ENCODE results near the gene IP6K3.

The IP6K3 gene

DNA sequence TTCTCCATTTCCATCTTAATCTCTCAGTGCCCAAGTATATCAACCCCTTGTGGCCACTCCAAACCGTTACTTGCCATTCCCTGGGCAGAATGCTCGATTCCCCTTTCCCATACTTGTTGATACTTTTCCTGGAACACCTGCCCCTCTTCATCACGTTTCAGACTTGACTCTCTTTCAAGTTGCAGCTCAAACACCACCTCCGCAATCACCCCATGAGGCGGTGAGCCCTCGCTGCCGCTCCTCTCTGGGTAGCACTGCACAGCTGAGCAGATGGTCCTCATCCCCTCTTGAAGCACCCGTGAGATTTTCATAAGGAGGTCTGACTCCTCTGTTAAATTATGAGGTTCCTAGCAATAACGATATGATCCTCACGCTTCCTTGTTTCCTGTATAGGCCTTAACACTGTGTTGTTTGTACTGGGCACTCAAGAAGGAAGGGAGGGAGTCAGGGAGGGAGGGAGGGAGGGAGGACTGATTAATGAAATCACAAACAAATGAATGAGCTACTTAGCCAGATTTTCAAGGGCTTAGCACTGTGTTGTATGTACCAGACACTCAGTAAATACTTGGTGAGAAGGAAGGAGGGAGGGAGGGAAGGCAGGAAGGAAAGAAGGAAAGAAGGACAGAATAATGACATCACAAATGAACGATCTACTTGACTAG is 27.2 kb downstream of the IP6K3 start:
- TF ChIP-seq TAF1 (IDR thresholded peaks at IDR 0.05; ENCODE audit: borderline replicate concordance, insufficient read depth, low read length) (no peak), FOXP2 (optimal IDR thresholded peaks at IDR 0.05; ENCODE audit: borderline replicate concordance, extremely low read depth, extremely low read length, insufficient read depth) (no peak), POLR2AphosphoS5 (IDR thresholded peaks at IDR 0.05; ENCODE audit: low read depth, low read length) (no peak), SIN3A (IDR thresholded peaks at IDR 0.05; ENCODE audit: borderline replicate concordance, insufficient read depth, low read length) (no peak), REST (IDR thresholded peaks at IDR 0.05; ENCODE audit: insufficient read depth in 1 of 2, low read depth in 2 of 2, low read length in 2 of 2) (no peak)

DNA sequence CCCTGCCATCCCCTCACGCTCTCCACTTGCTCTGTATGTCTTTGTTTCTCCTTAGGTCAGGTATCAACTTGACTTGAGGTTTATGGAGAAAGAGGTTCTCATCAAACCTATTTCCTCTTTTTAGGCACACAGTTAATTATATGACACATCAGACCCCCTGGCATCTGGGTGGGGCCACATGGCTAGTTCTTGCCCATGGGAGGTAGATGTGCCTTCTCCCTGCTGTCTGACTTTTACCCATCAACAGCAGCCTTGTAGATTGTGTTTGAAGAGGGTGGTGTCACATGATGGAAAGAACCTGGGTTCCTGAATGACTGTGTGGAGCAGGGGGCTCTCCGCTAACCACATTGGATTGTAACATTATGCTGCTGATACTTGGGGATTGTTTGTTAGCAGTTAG is 28.0 kb downstream of the IP6K3 start:
- TF ChIP-seq REST (IDR thresholded peaks at IDR 0.05; ENCODE audit: insufficient read depth in 1 of 2, low read depth in 2 of 2, low read length in 2 of 2) (no peak), POLR2AphosphoS5 (IDR thresholded peaks at IDR 0.05; ENCODE audit: low read depth, low read length) (no peak), SIN3A (IDR thresholded peaks at IDR 0.05; ENCODE audit: borderline replicate concordance, insufficient read depth, low read length) (no peak), TAF1 (IDR thresholded peaks at IDR 0.05; ENCODE audit: borderline replicate concordance, insufficient read depth, low read length) (no peak), FOXP2 (optimal IDR thresholded peaks at IDR 0.05; ENCODE audit: borderline replicate concordance, extremely low read depth, extremely low read length, insufficient read depth) (no peak)

GRCh38 chr6:33717934-33718455 is 28.7 kb downstream of the IP6K3 start:
- TF ChIP-seq REST (IDR thresholded peaks at IDR 0.05; ENCODE audit: insufficient read depth in 1 of 2, low read depth in 2 of 2, low read length in 2 of 2) (no peak), TAF1 (IDR thresholded peaks at IDR 0.05; ENCODE audit: borderline replicate concordance, insufficient read depth, low read length) (no peak), SIN3A (IDR thresholded peaks at IDR 0.05; ENCODE audit: borderline replicate concordance, insufficient read depth, low read length) (no peak), POLR2AphosphoS5 (IDR thresholded peaks at IDR 0.05; ENCODE audit: low read depth, low read length) (no peak), FOXP2 (optimal IDR thresholded peaks at IDR 0.05; ENCODE audit: borderline replicate concordance, extremely low read depth, extremely low read length, insufficient read depth) (no peak)

- TF ChIP-seq TAF1 (IDR thresholded peaks at IDR 0.05; ENCODE audit: borderline replicate concordance, insufficient read depth, low read length) (no peak), POLR2AphosphoS5 (IDR thresholded peaks at IDR 0.05; ENCODE audit: low read depth, low read length) (no peak), FOXP2 (optimal IDR thresholded peaks at IDR 0.05; ENCODE audit: borderline replicate concordance, extremely low read depth, extremely low read length, insufficient read depth) (no peak), REST (IDR thresholded peaks at IDR 0.05; ENCODE audit: insufficient read depth in 1 of 2, low read depth in 2 of 2, low read length in 2 of 2) (no peak), SIN3A (IDR thresholded peaks at IDR 0.05; ENCODE audit: borderline replicate concordance, insufficient read depth, low read length) (no peak)
These were observed 29.6 kb downstream of the IP6K3 start for GRCh38 chr6:33716890-33717632.

Measured in PFSK-1 (cell line).